HG03108 (cell line): ENCODE measurements around the gene POLRMT.
A peak's percentile ranks its signal among the peaks of the same experiment; 100 is the strongest.

ENCODE experiments used
- ATAC-seq: cut with Tn5 transposase; IDR thresholded peaks from one replicate; pipeline ENCODE4 v1.9.1; 2021; ENCODE audit warnings: moderate library complexity; ENCODE audit not compliant: unreplicated experiment

POLRMT gene

GRCh38 chr19:663682-664117 lies 30.4 kb upstream of the POLRMT start:
- ATAC-seq = no peak

- ATAC-seq = peak; percentile 47
These were observed 29.8 kb upstream of the POLRMT start, which contains the start of gene RNF126 for GRCh38 chr19:662962-663681. Gene RNF126 (minus strand): TSS chr19:663214. CDS start chr19:663121, 93 bp downstream.

GRCh38 chr19:662207-662961 lies 29.0 kb upstream of the POLRMT start:
- ATAC-seq = peak; percentile 2

- no peak for ATAC-seq
These were observed 28.3 kb upstream of the POLRMT start for GRCh38 chr19:661427-662196.

- ATAC-seq = no peak
These were observed 27.6 kb upstream of the POLRMT start for GRCh38 chr19:660793-661426.

GRCh38 chr19:658916-659839 lies 25.8 kb upstream of the POLRMT start:
- no peak for ATAC-seq

- ATAC-seq = no peak
These were observed 24.9 kb upstream of the POLRMT start for GRCh38 chr19:658059-658839.

- no peak for ATAC-seq
These were observed 24.3 kb upstream of the POLRMT start for GRCh38 chr19:657611-658010.

- ATAC-seq = no peak
These were observed 23.6 kb upstream of the POLRMT start for GRCh38 chr19:656751-657559.

- ATAC-seq = no peak
These were observed 22.4 kb upstream of the POLRMT start for GRCh38 chr19:655691-656090.

- no peak for ATAC-seq
These were observed 20.1 kb upstream of the POLRMT start for GRCh38 chr19:653425-653824.

GRCh38 chr19:652467-653389 lies 19.4 kb upstream of the POLRMT start:
- no peak for ATAC-seq

GRCh38 chr19:651991-652390 lies 18.7 kb upstream of the POLRMT start:
- no peak for ATAC-seq

GRCh38 chr19:651114-651818 lies 17.9 kb upstream of the POLRMT start:
- ATAC-seq = no peak

- ATAC-seq = no peak
These were observed 16.8 kb upstream of the POLRMT start for GRCh38 chr19:650121-650520.

GRCh38 chr19:648904-649801 lies 15.8 kb upstream of the POLRMT start:
- no peak for ATAC-seq
